DOHH2 (cell line): ENCODE data around the gene SCAPER.

ENCODE experiments used
- H3F3A ChIP-seq: fragments of 200-600 bp; sonication (generic), shearing (Covaris generic); 2 replicates; pipeline ENCODE4 v1.6.0; 2016; ENCODE audit warnings: antibody characterized with exemption, mild to moderate bottlenecking; ENCODE audit not compliant: control insufficient read depth, insufficient read depth
- H3K27ac ChIP-seq: fragments of 200-600 bp; sonication (generic); 2 replicates; pipeline ENCODE4 v1.5.1; 2014; ENCODE audit warnings: low read depth, mild to moderate bottlenecking, low read length, moderate library complexity
- H3K27me3 ChIP-seq: fragments of 200-600 bp; sonication (generic); 2 replicates; pipeline ENCODE4 v1.6.1; 2014; ENCODE audit warnings: mild to moderate bottlenecking, low read length, mixed read lengths; ENCODE audit not compliant: control insufficient read depth
- H3K36me3 ChIP-seq: fragments of 200-600 bp; sonication (generic); 2 replicates; pipeline ENCODE4 v1.6.1; 2014; ENCODE audit warnings: mild to moderate bottlenecking, low read length, moderate library complexity, mixed read lengths; ENCODE audit not compliant: control insufficient read depth
- H3K4me1 ChIP-seq: fragments of 200-600 bp; sonication (generic); 2 replicates; pipeline ENCODE4 v1.6.1; 2014; ENCODE audit warnings: mild to moderate bottlenecking, low read length, mixed read lengths; ENCODE audit not compliant: control insufficient read depth
- H3K4me2 ChIP-seq: fragments of 200-600 bp; sonication (generic); 2 replicates; pipeline ENCODE4 v1.6.0; 2014; ENCODE audit warnings: mild to moderate bottlenecking, low read length, moderate library complexity
- H3K4me3 ChIP-seq: fragments of 200-600 bp; sonication (generic); 2 replicates; pipeline ENCODE4 v1.5.1; 2014; ENCODE audit warnings: mild to moderate bottlenecking, low read length, mixed read lengths
- H3K79me2 ChIP-seq: fragments of 200-600 bp; sonication (generic); 2 replicates; pipeline ENCODE4 v1.6.1; 2014; ENCODE audit warnings: mild to moderate bottlenecking, low read length, mixed read lengths; ENCODE audit not compliant: control insufficient read depth
- H3K9me2 ChIP-seq: fragments of 200-600 bp; sonication (generic); replicated peaks from 2 replicates; pipeline ENCODE4 v1.6.1; 2014; ENCODE audit warnings: mild to moderate bottlenecking, low read length, mixed read lengths; ENCODE audit not compliant: control insufficient read depth
- H3K9me3 ChIP-seq: fragments of 200-600 bp; sonication (generic); 2 replicates; pipeline ENCODE4 v1.6.1; 2014; ENCODE audit warnings: antibody characterized with exemption, low read length, mixed read lengths; ENCODE audit not compliant: control insufficient read depth, insufficient read depth
- H4K20me1 ChIP-seq: fragments of 200-600 bp; sonication (generic); 2 replicates; pipeline ENCODE4 v1.6.0; 2014; ENCODE audit warnings: low read depth, mild to moderate bottlenecking, antibody characterized with exemption, low read length, moderate library complexity; ENCODE audit not compliant: control insufficient read depth, insufficient read depth
- CTCF ChIP-seq: fragments of 200-600 bp; sonication (generic); IDR thresholded peaks from one replicate; pipeline ENCODE4 v1.5.1; 2014; ENCODE audit warnings: antibody characterized with exemption, mild to moderate bottlenecking, low read depth, low read length; ENCODE audit not compliant: poor library complexity, severe bottlenecking
- EZH2phosphoT487 ChIP-seq: fragments of 200-600 bp; sonication (generic); IDR thresholded peaks from 2 replicates; pipeline ENCODE4 v1.6.1; 2017; ENCODE audit warnings: borderline replicate concordance, mild to moderate bottlenecking, antibody characterized with exemption, low read length, moderate library complexity, mixed read lengths

Gene SCAPER

GRCh38 chr15:76337059-76337695, 568.0 kb downstream of the SCAPER start:
- peaks cover 22% of the 10 kb centered on the region for H3K36me3 ChIP-seq
- TF ChIP-seq CTCF (no peak), EZH2phosphoT487 (no peak)
- H3K4me3 ChIP-seq, result peak overlapping the region; percentile 90
- H3K27me3 ChIP-seq, result peaks cover 7% of the 10 kb centered on the region
- H4K20me1 ChIP-seq, result peaks cover 8% of the 10 kb centered on the region; the same call in 1 of the 2 replicates
- peaks cover 10% of the 10 kb centered on the region for H3F3A ChIP-seq
- peaks cover 42% of the 10 kb centered on the region for H3K4me1 ChIP-seq
- H3K9me3 ChIP-seq, result no peaks in the 10 kb centered on the region
- no peaks in the 10 kb centered on the region for H3K9me2 ChIP-seq
- peak overlapping the region; percentile 41 for H3K27ac ChIP-seq
- peaks cover 39% of the 10 kb centered on the region for H3K79me2 ChIP-seq
- H3K4me2 ChIP-seq, result peak overlapping the region; percentile 72

- Histone ChIP-seq H3K27me3 (peaks cover 7% of the 10 kb centered on the region), H3K36me3 (peaks cover 14% of the 10 kb centered on the region), H3K4me3 (peak within 1 kb of the TSS; percentile 90), H3K79me2 (peaks cover 39% of the 10 kb centered on the region), H3K9me3 (no peaks in the 10 kb centered on the region), H3F3A (peaks cover 10% of the 10 kb centered on the region), H3K9me2 (no peaks in the 10 kb centered on the region), H4K20me1 (peaks cover 8% of the 10 kb centered on the region; the same call in 1 of the 2 replicates), H3K4me1 (peaks cover 42% of the 10 kb centered on the region), H3K4me2 (peak within 1 kb of the TSS; percentile 72), H3K27ac (peak within 1 kb of the TSS; percentile 69)
- TF ChIP-seq EZH2phosphoT487 (no peak), CTCF (no peak)
Observed at GRCh38 chr15:76336254-76337058, 568.7 kb downstream of the SCAPER start, which contains the start of gene ISL2. Gene ISL2 (plus strand): TSS chr15:76336773. CDS start chr15:76336884, 111 bp downstream.

GRCh38 chr15:76335307-76336253, 569.6 kb downstream of the SCAPER start:
- Histone ChIP-seq H3K4me1 (peaks cover 42% of the 10 kb centered on the region), H3K4me2 (peak overlapping the region; percentile 72), H3K27me3 (peaks cover 7% of the 10 kb centered on the region), H3K9me3 (no peaks in the 10 kb centered on the region), H3K79me2 (peaks cover 39% of the 10 kb centered on the region), H3K4me3 (peak overlapping the region; percentile 90), H3K36me3 (peaks cover 10% of the 10 kb centered on the region), H3F3A (peaks cover 10% of the 10 kb centered on the region), H4K20me1 (peaks cover 8% of the 10 kb centered on the region; the same call in 1 of the 2 replicates), H3K27ac (peak overlapping the region; percentile 69), H3K9me2 (no peaks in the 10 kb centered on the region)
- TF ChIP-seq CTCF (no peak), EZH2phosphoT487 (no peak)
